Endothelial cell (in vitro differentiated cells): ENCODE data around the gene MVB12B. TPM values are rescaled to one million over a fixed set of nuclear protein-coding genes. Genes with fewer than 3 reads are reported as not detected.

Experiments used
- DNase-seq: peaks from one replicate; pipeline ENCODE4 v3.0.0; 2021; ENCODE audit warnings: low spot score
- H3K27ac Mint-ChIP-seq: one replicate; pipeline ENCODE4 v1.8.0; 2021; ENCODE audit warnings: mixed read lengths, inconsistent platforms; ENCODE audit not compliant: unreplicated experiment
- H3K27me3 Mint-ChIP-seq: one replicate; pipeline ENCODE4 v1.8.0; 2021; ENCODE audit warnings: mild to moderate bottlenecking, moderate library complexity, mixed read lengths, inconsistent platforms; ENCODE audit not compliant: unreplicated experiment
- H3K36me3 Mint-ChIP-seq: one replicate; pipeline ENCODE4 v1.8.0; 2021; ENCODE audit warnings: mild to moderate bottlenecking, low read depth, mixed read lengths, inconsistent platforms; ENCODE audit not compliant: unreplicated experiment
- H3K4me1 Mint-ChIP-seq: one replicate; pipeline ENCODE4 v1.8.0; 2021; ENCODE audit warnings: mild to moderate bottlenecking, mixed read lengths, inconsistent platforms; ENCODE audit not compliant: unreplicated experiment
- H3K4me3 Mint-ChIP-seq: one replicate; pipeline ENCODE4 v1.8.0; 2021; ENCODE audit warnings: mild to moderate bottlenecking, mixed read lengths, inconsistent platforms; ENCODE audit not compliant: unreplicated experiment
- H3K9me3 Mint-ChIP-seq: one replicate; pipeline ENCODE4 v1.8.0; 2021; ENCODE audit warnings: mixed read lengths, inconsistent platforms; ENCODE audit not compliant: unreplicated experiment
- total RNA-seq: library from RNA; stranded (reverse); fragmentation: NEBNext Ultra II Directional; extraction: Animal tissue kit (Norgen Biotek cat#: 25700); gene quantifications from one replicate; pipeline ENCODE4 v1.2.1, GENCODE V29; 2021; ENCODE audit not compliant: unreplicated experiment
- TF ChIP-seq, protein P1 (sequence below): fragments of 200-600 bp; sonication (generic); IDR thresholded peaks from one replicate; pipeline ENCODE4 v1.5.0; 2021; ENCODE audit warnings: antibody characterized with exemption; ENCODE audit not compliant: unreplicated experiment

MVB12B gene
- total RNA-seq, 1 donor from 2014 or later = 18.8 TPM

DNA sequence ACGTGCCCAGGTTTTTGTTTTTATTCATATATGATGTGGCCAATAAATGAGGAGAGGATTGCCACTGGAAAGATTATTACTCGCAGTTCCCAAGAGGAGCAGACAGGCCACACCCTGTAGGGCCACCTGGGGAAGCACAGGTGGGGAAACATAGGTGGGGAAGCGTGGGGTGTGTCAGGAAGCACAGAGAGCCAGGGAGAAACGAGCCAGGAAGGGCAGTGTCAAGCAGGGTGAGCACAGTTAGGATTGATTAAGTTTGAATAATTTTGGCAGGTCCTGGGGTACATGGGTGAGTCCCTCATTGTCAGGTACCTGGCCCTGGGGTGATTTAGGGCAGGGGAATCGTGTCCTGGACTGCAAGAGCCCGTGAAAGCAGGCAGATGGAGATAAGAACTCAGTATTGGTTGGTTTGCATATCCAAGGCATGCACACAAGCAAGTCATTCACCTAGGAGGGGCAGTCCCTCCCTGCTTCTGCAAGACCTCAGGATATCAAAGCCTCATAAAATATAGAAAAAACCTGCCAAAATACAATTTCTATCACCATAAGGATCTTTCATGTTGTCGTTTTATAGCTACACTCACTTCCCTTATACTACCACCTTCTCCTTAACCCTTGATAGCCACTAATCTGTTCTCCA is 22.4 kb downstream of the MVB12B start:
- DNase-seq = no peak
- no peak overlapping the region for H3K27ac Mint-ChIP-seq
- peaks cover 11% of the 10 kb centered on the region for H3K36me3 Mint-ChIP-seq
- H3K27me3 Mint-ChIP-seq = peaks cover 6% of the 10 kb centered on the region
- H3K9me3 Mint-ChIP-seq = no peaks in the 10 kb centered on the region
- TF ChIP-seq, protein P1, sequence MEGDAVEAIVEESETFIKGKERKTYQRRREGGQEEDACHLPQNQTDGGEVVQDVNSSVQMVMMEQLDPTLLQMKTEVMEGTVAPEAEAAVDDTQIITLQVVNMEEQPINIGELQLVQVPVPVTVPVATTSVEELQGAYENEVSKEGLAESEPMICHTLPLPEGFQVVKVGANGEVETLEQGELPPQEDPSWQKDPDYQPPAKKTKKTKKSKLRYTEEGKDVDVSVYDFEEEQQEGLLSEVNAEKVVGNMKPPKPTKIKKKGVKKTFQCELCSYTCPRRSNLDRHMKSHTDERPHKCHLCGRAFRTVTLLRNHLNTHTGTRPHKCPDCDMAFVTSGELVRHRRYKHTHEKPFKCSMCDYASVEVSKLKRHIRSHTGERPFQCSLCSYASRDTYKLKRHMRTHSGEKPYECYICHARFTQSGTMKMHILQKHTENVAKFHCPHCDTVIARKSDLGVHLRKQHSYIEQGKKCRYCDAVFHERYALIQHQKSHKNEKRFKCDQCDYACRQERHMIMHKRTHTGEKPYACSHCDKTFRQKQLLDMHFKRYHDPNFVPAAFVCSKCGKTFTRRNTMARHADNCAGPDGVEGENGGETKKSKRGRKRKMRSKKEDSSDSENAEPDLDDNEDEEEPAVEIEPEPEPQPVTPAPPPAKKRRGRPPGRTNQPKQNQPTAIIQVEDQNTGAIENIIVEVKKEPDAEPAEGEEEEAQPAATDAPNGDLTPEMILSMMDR = no peak
- H3K4me3 Mint-ChIP-seq = no peak overlapping the region
- peaks cover 20% of the 10 kb centered on the region for H3K4me1 Mint-ChIP-seq

DNA sequence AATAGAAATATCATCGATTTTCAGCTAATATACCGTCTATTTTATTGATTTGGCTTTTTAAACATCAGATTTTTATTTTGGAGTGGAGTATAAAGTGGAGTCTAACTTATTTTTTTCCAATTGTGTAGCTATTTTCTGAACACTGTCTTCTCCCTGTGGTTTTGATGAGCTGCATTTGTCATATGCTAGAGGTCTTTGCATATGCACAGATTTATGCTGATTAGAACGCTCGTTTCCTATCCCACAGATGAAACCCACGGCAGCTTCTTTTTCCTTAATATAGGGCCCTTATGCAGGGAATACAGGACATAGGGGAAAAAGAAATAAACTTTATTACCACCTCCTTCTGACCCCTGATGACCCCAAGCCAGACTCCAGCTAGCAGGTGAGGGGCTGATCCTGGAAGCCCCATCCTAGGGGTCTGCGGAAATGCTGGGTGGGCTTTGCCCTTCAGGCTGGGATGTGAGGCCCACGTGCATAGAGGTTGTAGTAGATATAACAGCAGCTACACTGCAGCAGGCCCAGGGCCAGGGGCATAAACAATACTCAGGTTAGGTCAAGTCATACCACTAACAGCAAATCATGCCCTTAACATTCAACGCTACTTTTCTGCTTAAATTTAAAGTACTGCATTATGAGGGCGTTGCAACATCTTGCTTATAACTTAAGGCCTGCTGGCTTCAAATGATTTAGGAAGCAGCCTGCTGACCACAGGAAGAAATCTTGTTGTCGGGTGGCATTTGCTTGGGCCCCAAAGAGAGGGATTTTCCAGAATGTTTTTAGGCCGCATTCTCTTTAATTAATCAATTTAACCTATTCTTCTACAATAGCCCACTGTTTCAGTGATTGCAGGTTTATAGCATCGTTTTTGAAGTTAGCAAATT is 28.5 kb downstream of the MVB12B start:
- TF ChIP-seq, protein P1 = no peak
- peaks cover 4% of the 10 kb centered on the region for H3K36me3 Mint-ChIP-seq
- H3K4me3 Mint-ChIP-seq = no peak overlapping the region
- no peaks in the 10 kb centered on the region for H3K4me1 Mint-ChIP-seq
- H3K9me3 Mint-ChIP-seq = no peaks in the 10 kb centered on the region
- DNase-seq = no peak
- H3K27me3 Mint-ChIP-seq = no peaks in the 10 kb centered on the region
- no peak overlapping the region for H3K27ac Mint-ChIP-seq

DNA sequence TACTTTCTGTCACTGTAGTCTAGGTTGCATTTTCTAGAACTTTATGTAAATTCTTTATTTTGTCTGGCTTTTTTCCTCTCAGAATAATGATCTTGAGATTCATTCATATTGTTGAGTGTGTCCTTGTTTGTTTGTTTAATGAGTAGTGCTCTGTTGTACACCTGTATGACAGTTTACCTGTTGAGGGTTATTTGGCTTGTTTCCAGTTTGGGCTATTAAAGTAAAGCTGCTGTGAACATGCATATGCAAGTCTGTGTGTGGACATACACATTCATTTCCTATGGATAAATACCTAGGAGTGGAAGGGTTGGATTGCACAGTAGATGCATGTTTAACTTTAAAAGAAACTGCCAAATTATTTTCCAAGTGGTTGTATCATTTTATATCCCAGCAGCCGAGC is 30.4 kb downstream of the MVB12B start:
- Mint-ChIP-seq H3K9me3 (no peaks in the 10 kb centered on the region), H3K27me3 (no peaks in the 10 kb centered on the region), H3K4me1 (no peaks in the 10 kb centered on the region), H3K4me3 (no peak overlapping the region), H3K36me3 (peaks cover 6% of the 10 kb centered on the region), H3K27ac (no peak overlapping the region)
- TF ChIP-seq, protein P1 = no peak
- DNase-seq = no peak

DNA sequence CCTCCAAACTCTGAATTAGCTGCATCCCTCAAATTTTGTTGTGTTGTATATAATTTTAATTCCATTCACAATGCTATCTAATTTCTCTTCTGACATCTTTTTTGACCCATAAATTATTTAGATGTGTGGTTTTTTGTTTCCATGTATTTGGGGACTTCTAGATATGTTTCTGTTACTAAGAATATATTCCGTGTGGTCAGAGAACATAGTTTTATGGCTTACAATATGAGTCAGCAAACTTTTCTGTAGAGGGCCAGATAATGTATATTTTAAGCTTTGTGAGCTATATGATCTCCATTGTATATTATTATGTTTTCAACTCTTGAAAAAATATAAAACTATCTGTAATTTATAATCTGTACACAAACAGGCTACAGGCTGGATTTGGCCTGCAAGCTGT is 33.4 kb downstream of the MVB12B start:
- H3K4me1 Mint-ChIP-seq = no peaks in the 10 kb centered on the region
- H3K36me3 Mint-ChIP-seq = peaks cover 19% of the 10 kb centered on the region
- H3K27me3 Mint-ChIP-seq = no peaks in the 10 kb centered on the region
- TF ChIP-seq, protein P1 = no peak
- no peak overlapping the region for H3K4me3 Mint-ChIP-seq
- no peaks in the 10 kb centered on the region for H3K9me3 Mint-ChIP-seq
- no peak overlapping the region for H3K27ac Mint-ChIP-seq
- no peak for DNase-seq

DNA sequence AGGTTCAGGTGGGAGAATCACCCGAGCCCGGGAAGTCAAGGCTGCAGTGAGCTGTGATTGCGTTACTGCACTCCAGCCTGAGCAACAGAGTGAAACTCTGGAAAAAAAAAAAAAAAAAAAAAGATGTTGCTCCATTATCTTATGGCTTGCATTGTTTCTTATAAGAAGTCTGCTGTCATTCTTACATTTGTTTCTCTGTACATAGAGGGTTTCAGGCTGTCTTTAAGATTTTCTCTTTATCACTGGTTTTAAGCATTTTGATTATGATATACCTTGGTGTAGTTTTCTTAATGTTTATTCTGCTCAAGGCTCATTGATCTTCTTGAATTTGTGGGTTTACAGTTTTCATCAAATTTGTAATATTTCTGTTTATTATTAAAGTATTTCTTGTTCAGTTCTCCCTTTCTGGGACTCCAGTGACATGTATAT is 35.2 kb downstream of the MVB12B start:
- no peak for DNase-seq
- H3K36me3 Mint-ChIP-seq = peaks cover 19% of the 10 kb centered on the region
- peaks cover 4% of the 10 kb centered on the region for H3K27me3 Mint-ChIP-seq
- peaks cover 8% of the 10 kb centered on the region for H3K4me1 Mint-ChIP-seq
- H3K9me3 Mint-ChIP-seq = no peaks in the 10 kb centered on the region
- H3K27ac Mint-ChIP-seq = no peak overlapping the region
- H3K4me3 Mint-ChIP-seq = no peak overlapping the region
- TF ChIP-seq, protein P1 = no peak
